Naive thymus-derived CD4-positive, alpha-beta T cell (primary cell): ENCODE results near the gene CCSER1. TPM values are rescaled to one million over a fixed set of nuclear protein-coding genes. Genes with fewer than 3 reads are reported as not detected.
"Not testable (repeated sequence)": the region's sequence is repeated elsewhere in the genome, so short reads cannot be mapped to it uniquely, and the experiment has no call there.

Source experiments
- ATAC-seq: fragments of 150-1000 bp; cut with Tn5 transposase; 2 replicates; pipeline ENCODE4 v1.10.0; 2021; ENCODE audit warnings: mild to moderate bottlenecking, moderate library complexity
- CTCF ChIA-PET: fragments of 350-600 bp; sonication (Branson Sonifier 250); formaldehyde crosslinking; loops from one replicate; lab custom pipeline; 2021; ENCODE audit warnings: antibody characterized with exemption; lab: Charles Lee
- POLR2A ChIA-PET: fragments of 350-600 bp; sonication (Branson Sonifier 250); formaldehyde crosslinking; loops from one replicate; lab custom pipeline; 2021; ENCODE audit warnings: antibody characterized with exemption, inconsistent platforms; lab: Charles Lee
- DNase-seq, 9 donors: peaks; one replicate each; pipeline versions ENCODE4 v3.0.0 to v3.0.0-alpha.2; 2020 to 2022; ENCODE audit warnings: mixed read lengths in 1 of 9
- H3K27ac ChIP-seq: one replicate; pipeline ENCODE4 v1.7.0; 2013; ENCODE audit warnings: mild to moderate bottlenecking, low read depth, low read length, moderate library complexity
- H3K27me3 ChIP-seq, 2 donors: one replicate each; pipeline ENCODE4 v1.7.0; 2013; ENCODE audit warnings: low read length in 2 of 2, mild to moderate bottlenecking in 2 of 2, moderate library complexity in 2 of 2; ENCODE audit not compliant: control insufficient read depth in 2 of 2, insufficient read depth in 2 of 2
- H3K36me3 ChIP-seq, 3 experiments: 1 replicate in 2 of 3; 2 replicates in 1 of 3; pipeline ENCODE4 v1.7.0; 2013; ENCODE audit warnings: low read length in 3 of 3, mild to moderate bottlenecking in 3 of 3, moderate library complexity in 1 of 3; ENCODE audit not compliant: insufficient read depth in 3 of 3, control insufficient read depth in 2 of 3
- H3K4me1 ChIP-seq, 2 donors: one replicate each; pipeline ENCODE4 v1.7.0; 2013; ENCODE audit warnings: low read length in 2 of 2, mild to moderate bottlenecking in 2 of 2, moderate library complexity in 1 of 2; ENCODE audit not compliant: control insufficient read depth in 2 of 2, insufficient read depth in 2 of 2
- H3K4me3 ChIP-seq: 2 replicates; pipeline ENCODE4 v1.7.0; 2013; ENCODE audit warnings: mild to moderate bottlenecking, low read length
- H3K9me3 ChIP-seq, 3 experiments: 1 replicate in 2 of 3; 2 replicates in 1 of 3; pipeline ENCODE4 v1.7.0; 2013; ENCODE audit warnings: low read length in 3 of 3; ENCODE audit not compliant: control insufficient read depth in 2 of 3
- H3K27ac Mint-ChIP-seq, 9 donors: one replicate each; pipeline ENCODE4 v1.8.0; 2020 to 2022; ENCODE audit warnings: mixed read lengths in 9 of 9, mild to moderate bottlenecking in 8 of 9, moderate library complexity in 5 of 9, inconsistent platforms in 2 of 9
- H3K27me3 Mint-ChIP-seq, 5 donors: one replicate each; pipeline ENCODE4 v1.8.0; 2021 to 2022; ENCODE audit warnings: mixed read lengths in 5 of 5, mild to moderate bottlenecking in 1 of 5
- H3K36me3 Mint-ChIP-seq, 5 donors: one replicate each; pipeline ENCODE4 v1.8.0; 2020 to 2022; ENCODE audit warnings: mixed read lengths in 5 of 5, mild to moderate bottlenecking in 3 of 5, inconsistent platforms in 1 of 5
- H3K4me1 Mint-ChIP-seq, 7 donors: one replicate each; pipeline ENCODE4 v1.8.0; 2020 to 2022; ENCODE audit warnings: mixed read lengths in 7 of 7, mild to moderate bottlenecking in 3 of 7, inconsistent platforms in 1 of 7
- H3K4me3 Mint-ChIP-seq, 10 donors: one replicate each; pipeline ENCODE4 v1.8.0; 2020 to 2022; ENCODE audit warnings: mild to moderate bottlenecking in 10 of 10, mixed read lengths in 10 of 10, moderate library complexity in 6 of 10, inconsistent platforms in 2 of 10
- H3K9me3 Mint-ChIP-seq, 11 donors: one replicate each; pipeline ENCODE4 v1.8.0; 2020 to 2022; ENCODE audit warnings: mixed read lengths in 11 of 11, mild to moderate bottlenecking in 4 of 11, inconsistent platforms in 1 of 11, moderate library complexity in 1 of 11
- intact Hi-C, 2 donors: fragments of 100-400 bp; cut with micrococcal nuclease; formaldehyde crosslinking; loops; one replicate each; pipeline ENCODE4 v1.15.1; 2023
- polyA plus RNA-seq, 2 donors: library from polyadenylated mRNA; unstranded; fragments of 300-500 nt; fragmentation: Illumina TruSeq; gene quantifications; one replicate each; pipeline ENCODE4 v1.2.3, GENCODE V29; 2021
- total RNA-seq, 6 experiments: library from RNA in 5 of 6; stranded (reverse) in 5 of 6; gene quantifications; 1 replicate in 5 of 6; 2 replicates in 1 of 6; pipeline ENCODE4 v1.2.3 and lab custom pipeline; 2021 to 2026

CCSER1 gene
- total and polyA plus RNA-seq, 7 experiments from 2014 or later = 0.30 to 4.0 (median 1.4) TPM; not detected in 3

GRCh38 chr4:91257721-91258120 is 1130.5 kb downstream of the CCSER1 start:
- Histone ChIP-seq H3K27me3 (no peaks in the 10 kb centered on the region), H3K27ac (no peak overlapping the region), H3K4me3 (no peak overlapping the region), H3K36me3 (no peaks in the 10 kb centered on the region), H3K4me1 (no peaks in the 10 kb centered on the region), H3K9me3 (no peaks in the 10 kb centered on the region)
- Mint-ChIP-seq H3K4me1 (no peaks in the 10 kb centered on the region), H3K27ac (no peak overlapping the region), H3K27me3 (no peaks in the 10 kb centered on the region), H3K9me3 (peaks cover 0 to 18% (median 4%) of the 10 kb centered on the region in 11 donors), H3K36me3 (no peaks in the 10 kb centered on the region), H3K4me3 (no peak overlapping the region)
- CTCF ChIA-PET = no interaction called here
- DNase-seq = no peak
- POLR2A ChIA-PET = no interaction called here
- intact Hi-C loops = no loop called here
- ATAC-seq = no peak

GRCh38 chr4:91258326-91258725 is 1131.1 kb downstream of the CCSER1 start:
- POLR2A ChIA-PET = no interaction called here
- CTCF ChIA-PET = no interaction called here
- Mint-ChIP-seq H3K36me3 (no peaks in the 10 kb centered on the region), H3K27ac (no peak overlapping the region), H3K9me3 (peaks cover 0 to 18% (median 4%) of the 10 kb centered on the region in 11 donors), H3K4me1 (no peaks in the 10 kb centered on the region), H3K27me3 (no peaks in the 10 kb centered on the region), H3K4me3 (no peak overlapping the region)
- ATAC-seq (no peak), DNase-seq (no peak)
- intact Hi-C loops = no loop called here
- H3K4me3 ChIP-seq = no peak overlapping the region
- no peaks in the 10 kb centered on the region for H3K9me3 ChIP-seq
- no peaks in the 10 kb centered on the region for H3K4me1 ChIP-seq
- no peaks in the 10 kb centered on the region for H3K27me3 ChIP-seq
- H3K36me3 ChIP-seq = no peaks in the 10 kb centered on the region
- no peak overlapping the region for H3K27ac ChIP-seq

- H3K36me3 Mint-ChIP-seq = no peaks in the 10 kb centered on the region
- ATAC-seq = no peak
- POLR2A ChIA-PET = no interaction called here
Observed at GRCh38 chr4:91267543-91267942, 1140.3 kb downstream of the CCSER1 start.

GRCh38 chr4:91268481-91268880 is 1141.3 kb downstream of the CCSER1 start:
- H3K27me3 ChIP-seq, H3K9me3 ChIP-seq, H3K4me1 ChIP-seq, DNase-seq, CTCF ChIA-PET, H3K4me1 Mint-ChIP-seq, H3K4me3 ChIP-seq, H3K27me3 Mint-ChIP-seq, H3K27ac ChIP-seq, H3K36me3 Mint-ChIP-seq, POLR2A ChIA-PET, H3K4me3 Mint-ChIP-seq, H3K27ac Mint-ChIP-seq, intact Hi-C loops, H3K36me3 ChIP-seq, ATAC-seq: not testable (repeated sequence)
- H3K9me3 Mint-ChIP-seq = peaks cover 0 to 32% (median 8%) of the 10 kb centered on the region in 11 donors

More at GRCh38 chr4:91267543-91267942, 1140.3 kb downstream of the CCSER1 start:
- Mint-ChIP-seq H3K27ac (no peak overlapping the region), H3K9me3 (peaks cover 0 to 23% (median 4%) of the 10 kb centered on the region in 11 donors), H3K4me1 (no peaks in the 10 kb centered on the region), H3K27me3 (no peaks in the 10 kb centered on the region), H3K4me3 (no peak overlapping the region)
- H3K9me3 ChIP-seq = no peaks in the 10 kb centered on the region
- H3K4me3 ChIP-seq = no peak overlapping the region
- intact Hi-C loops = no loop called here
- no peaks in the 10 kb centered on the region for H3K36me3 ChIP-seq
- H3K27ac ChIP-seq = no peak overlapping the region
- CTCF ChIA-PET = no interaction called here
- no peak for DNase-seq
- H3K27me3 ChIP-seq = no peaks in the 10 kb centered on the region
- H3K4me1 ChIP-seq = no peaks in the 10 kb centered on the region

- no peaks in the 10 kb centered on the region for H3K9me3 ChIP-seq
- H3K36me3 Mint-ChIP-seq = no peaks in the 10 kb centered on the region
- H3K4me3 Mint-ChIP-seq = no peak overlapping the region
- DNase-seq (no peak), ATAC-seq (no peak)
- intact Hi-C loops = no loop called here
- H3K4me1 ChIP-seq = no peaks in the 10 kb centered on the region
- no peak overlapping the region for H3K4me3 ChIP-seq
- H3K36me3 ChIP-seq = no peaks in the 10 kb centered on the region
- ChIA-PET CTCF (no interaction called here), POLR2A (no interaction called here)
- no peaks in the 10 kb centered on the region for H3K27me3 Mint-ChIP-seq
- peaks cover 0 to 32% (median 8%) of the 10 kb centered on the region in 11 donors for H3K9me3 Mint-ChIP-seq
- H3K27ac Mint-ChIP-seq = no peak overlapping the region
- H3K27ac ChIP-seq = no peak overlapping the region
- no peaks in the 10 kb centered on the region for H3K4me1 Mint-ChIP-seq
- H3K27me3 ChIP-seq = no peaks in the 10 kb centered on the region
Observed at GRCh38 chr4:91268913-91269312, 1141.7 kb downstream of the CCSER1 start.

GRCh38 chr4:91279899-91280298 is 1152.7 kb downstream of the CCSER1 start:
- H3K36me3 ChIP-seq = no peaks in the 10 kb centered on the region
- Mint-ChIP-seq H3K36me3 (no peaks in the 10 kb centered on the region), H3K4me3 (no peak overlapping the region), H3K9me3 (peaks cover 0 to 35% (median 8%) of the 10 kb centered on the region in 11 donors), H3K27me3 (no peaks in the 10 kb centered on the region), H3K4me1 (no peaks in the 10 kb centered on the region), H3K27ac (no peak overlapping the region)
- DNase-seq (no peak), ATAC-seq (no peak)
- no peaks in the 10 kb centered on the region for H3K4me1 ChIP-seq
- H3K27me3 ChIP-seq = no peaks in the 10 kb centered on the region
- intact Hi-C loops = no loop called here
- H3K27ac ChIP-seq = no peak overlapping the region
- H3K4me3 ChIP-seq = no peak overlapping the region
- CTCF ChIA-PET = no interaction called here
- POLR2A ChIA-PET = no interaction called here
- H3K9me3 ChIP-seq = no peaks in the 10 kb centered on the region

- H3K36me3 Mint-ChIP-seq = no peaks in the 10 kb centered on the region
- no peaks in the 10 kb centered on the region for H3K27me3 Mint-ChIP-seq
- DNase-seq = no peak
- intact Hi-C loops = no loop called here
- H3K4me1 Mint-ChIP-seq = no peaks in the 10 kb centered on the region
- no peak overlapping the region for H3K4me3 Mint-ChIP-seq
- H3K27ac Mint-ChIP-seq = no peak overlapping the region
- ATAC-seq = no peak
- POLR2A ChIA-PET = no interaction called here
- peaks cover 0 to 28% (median 5%) of the 10 kb centered on the region in 11 donors for H3K9me3 Mint-ChIP-seq
- no peaks in the 10 kb centered on the region for H3K4me1 ChIP-seq
- H3K36me3 ChIP-seq = no peaks in the 10 kb centered on the region
- no peak overlapping the region for H3K4me3 ChIP-seq
- no peaks in the 10 kb centered on the region for H3K27me3 ChIP-seq
- CTCF ChIA-PET = no interaction called here
- H3K9me3 ChIP-seq = no peaks in the 10 kb centered on the region
- no peak overlapping the region for H3K27ac ChIP-seq
Observed at GRCh38 chr4:91280551-91281290, 1153.5 kb downstream of the CCSER1 start.
